ENCODE results near the gene NFKB1.

GRCh38 chr4:102506523-102506922 is 5.4 kb downstream of the NFKB1 start:
- TF ChIP-seq, protein P1, sequence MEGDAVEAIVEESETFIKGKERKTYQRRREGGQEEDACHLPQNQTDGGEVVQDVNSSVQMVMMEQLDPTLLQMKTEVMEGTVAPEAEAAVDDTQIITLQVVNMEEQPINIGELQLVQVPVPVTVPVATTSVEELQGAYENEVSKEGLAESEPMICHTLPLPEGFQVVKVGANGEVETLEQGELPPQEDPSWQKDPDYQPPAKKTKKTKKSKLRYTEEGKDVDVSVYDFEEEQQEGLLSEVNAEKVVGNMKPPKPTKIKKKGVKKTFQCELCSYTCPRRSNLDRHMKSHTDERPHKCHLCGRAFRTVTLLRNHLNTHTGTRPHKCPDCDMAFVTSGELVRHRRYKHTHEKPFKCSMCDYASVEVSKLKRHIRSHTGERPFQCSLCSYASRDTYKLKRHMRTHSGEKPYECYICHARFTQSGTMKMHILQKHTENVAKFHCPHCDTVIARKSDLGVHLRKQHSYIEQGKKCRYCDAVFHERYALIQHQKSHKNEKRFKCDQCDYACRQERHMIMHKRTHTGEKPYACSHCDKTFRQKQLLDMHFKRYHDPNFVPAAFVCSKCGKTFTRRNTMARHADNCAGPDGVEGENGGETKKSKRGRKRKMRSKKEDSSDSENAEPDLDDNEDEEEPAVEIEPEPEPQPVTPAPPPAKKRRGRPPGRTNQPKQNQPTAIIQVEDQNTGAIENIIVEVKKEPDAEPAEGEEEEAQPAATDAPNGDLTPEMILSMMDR (IDR thresholded peaks at IDR 0.05) = no peak
- no peak for TF ChIP-seq POLR2AphosphoS5 (IDR thresholded peaks at IDR 0.05; ENCODE audit: insufficient read depth in 1 of 2, low read depth in 1 of 2)
